NK-92 (cell line): ENCODE results near the gene CREB3L1.

Source experiments
- DNase-seq: peaks from one replicate; lab custom pipeline; 2025; ENCODE audit not compliant: unreplicated experiment; lab: John Stamatoyannopoulos, UW

CREB3L1 gene

DNA sequence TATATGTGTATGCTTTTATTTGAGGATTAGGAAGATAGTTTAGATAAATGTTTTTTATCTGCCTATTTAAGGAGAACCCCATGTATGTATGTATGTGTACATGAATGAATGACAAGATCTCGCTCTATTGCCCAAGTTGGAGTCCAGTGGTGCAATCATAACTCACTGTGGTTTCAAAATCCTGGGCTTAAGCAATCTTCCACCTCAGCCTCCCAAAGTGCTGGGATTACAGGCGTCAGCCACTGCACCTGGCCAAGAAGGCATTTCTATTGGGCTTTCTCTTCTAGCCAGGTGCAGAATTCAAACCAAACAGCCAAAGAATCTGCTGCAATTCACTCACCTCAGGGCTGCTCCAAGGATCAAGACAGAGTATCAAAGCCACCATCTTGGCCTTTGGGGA is 44.3 kb downstream of the CREB3L1 start:
- DNase-seq = no peak

DNA sequence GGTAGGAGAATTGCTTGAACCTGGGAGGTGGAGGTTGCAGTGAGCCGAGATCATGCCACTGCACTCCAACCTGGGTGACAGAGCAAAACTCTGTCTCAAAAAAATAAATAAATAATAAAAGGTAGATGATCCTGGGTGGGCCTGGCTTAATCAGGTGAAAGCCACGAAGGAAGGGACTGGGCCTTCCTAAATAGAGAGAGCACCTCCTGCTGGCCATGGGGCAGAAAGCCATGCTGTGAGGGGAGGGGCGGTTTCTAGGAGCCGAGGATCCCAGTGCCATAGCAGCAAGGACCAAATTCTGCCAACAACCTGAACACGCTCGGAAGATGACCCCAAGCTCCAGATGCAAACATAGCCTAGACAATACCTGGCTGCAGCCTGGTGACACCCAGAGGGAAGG is 45.3 kb downstream of the CREB3L1 start:
- no peak for DNase-seq

DNA sequence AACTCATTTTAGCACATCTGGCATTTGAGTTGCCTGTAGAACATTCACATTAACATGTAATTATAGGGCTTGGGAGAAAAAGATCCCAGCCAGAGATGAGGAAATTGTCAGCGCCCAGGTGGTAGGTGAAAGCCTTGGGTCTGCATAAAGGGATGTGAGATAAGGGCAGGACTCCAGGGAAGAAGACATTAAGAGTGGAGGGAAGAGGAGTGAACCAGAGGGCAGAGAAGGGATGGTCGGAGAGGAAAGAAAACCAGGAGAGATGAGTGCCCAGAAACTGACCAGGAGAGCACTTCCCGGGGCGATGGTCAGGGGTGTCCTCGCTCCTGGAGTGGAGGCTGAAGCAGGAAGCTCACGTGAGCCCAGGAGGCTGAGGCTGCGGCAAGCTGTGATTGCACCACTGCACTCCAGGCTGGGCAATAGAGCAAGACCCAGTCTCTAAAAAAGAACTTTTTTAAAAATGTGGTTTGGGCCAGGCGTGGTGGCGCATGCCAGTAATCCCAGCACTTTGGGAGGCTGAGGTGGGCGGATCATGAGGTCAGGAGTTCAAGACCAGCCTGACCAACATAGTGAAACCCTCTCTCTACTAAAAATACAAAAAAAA is 49.5 kb downstream of the CREB3L1 start:
- no peak for DNase-seq

- DNase-seq = no peak
These were observed 50.4 kb downstream of the CREB3L1 start for GRCh38 chr11:46327829-46328228.

DNA sequence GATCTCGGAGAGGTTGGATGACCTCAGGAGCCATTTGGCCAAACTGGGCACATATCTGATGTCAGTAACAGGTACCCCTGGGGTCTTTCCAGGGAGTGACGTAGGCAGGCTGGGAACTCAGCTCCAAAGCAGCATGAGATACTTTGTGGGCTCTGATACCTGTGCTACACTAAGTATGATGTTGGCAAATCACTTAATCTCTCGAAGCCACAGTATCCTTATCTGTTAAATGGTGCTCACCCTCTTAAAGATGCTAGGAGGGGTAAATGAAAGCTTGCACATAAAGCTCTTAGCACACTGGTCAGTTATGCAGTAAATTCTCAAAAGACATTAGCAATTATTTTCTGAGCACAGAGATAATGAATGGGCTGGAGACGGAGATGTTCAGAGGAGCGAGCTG is 52.7 kb downstream of the CREB3L1 start:
- DNase-seq = no peak

- no peak for DNase-seq
These were observed 53.3 kb downstream of the CREB3L1 start for GRCh38 chr11:46330563-46331281.

DNA sequence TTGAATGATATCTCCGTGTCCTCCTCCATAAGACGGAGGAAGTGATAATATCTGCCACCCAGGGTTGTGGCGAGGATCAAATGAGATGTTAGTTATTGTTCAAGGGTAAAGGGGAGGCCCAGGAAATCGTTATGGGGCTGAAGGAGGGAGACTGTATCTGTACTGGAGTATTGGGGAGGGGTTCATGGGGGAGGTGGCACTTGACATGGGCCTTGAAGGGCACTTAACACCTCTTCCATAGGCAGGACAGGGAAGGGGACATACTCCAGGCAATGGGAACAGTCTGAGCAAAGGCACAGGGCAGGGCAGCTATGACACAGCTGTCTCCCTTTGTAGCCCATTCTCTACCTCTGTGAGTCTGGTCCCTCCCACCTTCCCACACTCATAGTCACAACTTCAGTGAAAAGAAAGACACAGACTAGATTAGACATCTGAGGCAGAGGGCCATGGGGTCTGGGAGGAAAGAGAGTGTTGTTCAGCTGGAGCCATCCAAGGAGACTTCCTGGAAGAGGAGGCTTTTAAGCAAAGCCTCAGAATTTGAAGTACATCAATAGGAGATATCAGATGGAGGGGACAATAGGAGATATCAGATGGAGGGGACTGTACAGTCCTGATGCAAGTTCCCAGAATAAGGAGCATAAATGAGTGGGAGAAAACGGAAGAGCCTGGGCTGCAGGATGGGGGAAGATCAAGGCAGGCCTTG is 54.0 kb downstream of the CREB3L1 start:
- DNase-seq = no peak

GRCh38 chr11:46332093-46332567 is 54.7 kb downstream of the CREB3L1 start:
- no peak for DNase-seq

DNA sequence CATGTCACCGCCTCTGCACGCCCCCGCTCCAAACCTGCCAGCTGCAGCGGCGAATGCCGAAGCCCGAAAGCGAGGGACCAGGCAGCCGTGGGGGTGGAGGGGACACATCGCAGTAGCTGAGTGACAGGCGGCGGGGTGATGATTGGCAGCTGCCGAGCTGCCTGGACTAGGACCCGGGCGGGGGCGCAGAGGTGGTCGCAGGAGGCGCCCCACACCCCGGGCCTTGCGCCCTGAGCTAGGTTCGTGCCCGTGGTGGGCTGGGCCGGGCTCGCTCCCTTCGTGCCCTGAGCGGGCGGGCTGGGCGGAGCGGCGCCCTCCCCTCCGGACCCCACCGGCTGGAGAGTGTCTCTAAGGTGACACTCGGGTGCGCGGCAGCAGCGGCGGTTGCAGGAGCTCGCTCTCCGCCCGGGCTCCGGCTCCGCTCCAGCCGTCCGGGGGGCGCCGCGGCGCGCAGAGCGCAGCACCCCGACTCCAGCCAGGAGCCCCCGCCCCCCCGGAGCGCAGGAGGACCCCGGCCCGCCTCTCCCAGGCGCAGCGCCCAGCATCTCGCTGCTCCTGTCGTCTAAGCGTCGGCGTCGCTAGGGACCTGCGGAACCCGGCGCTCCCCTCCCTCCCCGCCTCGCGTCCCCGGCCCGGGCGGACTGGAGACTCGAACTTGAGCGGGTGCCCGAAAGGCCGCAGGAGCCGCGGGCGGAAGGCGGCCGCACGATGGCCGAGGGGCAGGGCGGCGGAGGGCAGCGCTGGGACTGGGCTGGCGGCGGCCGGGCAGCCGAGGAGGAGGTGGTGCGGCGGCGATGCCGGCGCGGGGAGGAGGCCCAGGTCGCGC is 55.3 kb downstream of the CREB3L1 start:
- DNase-seq = no peak

GRCh38 chr11:46333394-46333947 is 56.0 kb downstream of the CREB3L1 start:
- no peak for DNase-seq

DNA sequence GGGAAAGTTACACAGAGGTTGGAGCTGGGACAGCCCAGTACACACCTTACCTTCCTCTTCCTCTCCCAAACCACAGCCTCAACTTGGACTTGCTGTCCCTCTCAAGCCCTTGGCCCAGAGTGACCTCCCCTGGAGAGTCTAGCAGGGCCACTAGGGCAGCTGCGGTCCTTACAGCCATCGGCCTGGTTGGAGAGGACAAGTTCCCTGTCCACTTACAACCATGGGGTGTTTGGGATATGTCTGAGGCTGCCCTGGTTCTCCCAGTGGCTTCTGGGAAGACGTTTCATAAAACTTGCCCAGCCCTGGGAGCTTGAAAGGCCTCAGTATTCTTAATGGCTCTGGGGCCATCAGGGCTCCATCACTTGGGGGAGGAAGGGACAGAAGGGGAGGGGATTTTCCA is 56.7 kb downstream of the CREB3L1 start:
- DNase-seq = no peak

DNA sequence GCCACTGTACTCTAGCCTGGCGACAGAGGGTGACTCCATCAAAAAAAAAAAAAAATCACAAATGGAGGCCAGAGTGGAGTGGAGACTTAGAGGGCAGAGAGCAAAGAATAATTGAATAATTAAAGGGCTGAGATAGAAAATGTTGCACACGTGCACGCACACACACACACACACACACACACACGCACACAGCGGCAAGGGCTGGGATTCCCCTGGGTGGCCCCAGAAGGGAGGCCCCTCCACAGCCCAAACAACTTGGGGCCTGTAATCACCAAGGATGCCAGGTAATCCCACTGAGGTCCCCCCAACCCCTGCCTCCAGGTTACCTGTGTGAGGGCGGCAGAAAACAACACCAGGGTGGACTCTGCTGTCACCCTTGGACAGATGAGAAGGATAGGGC is 57.8 kb downstream of the CREB3L1 start:
- no peak for DNase-seq

- DNase-seq = no peak
These were observed 58.6 kb downstream of the CREB3L1 start for GRCh38 chr11:46335890-46336562.

DNA sequence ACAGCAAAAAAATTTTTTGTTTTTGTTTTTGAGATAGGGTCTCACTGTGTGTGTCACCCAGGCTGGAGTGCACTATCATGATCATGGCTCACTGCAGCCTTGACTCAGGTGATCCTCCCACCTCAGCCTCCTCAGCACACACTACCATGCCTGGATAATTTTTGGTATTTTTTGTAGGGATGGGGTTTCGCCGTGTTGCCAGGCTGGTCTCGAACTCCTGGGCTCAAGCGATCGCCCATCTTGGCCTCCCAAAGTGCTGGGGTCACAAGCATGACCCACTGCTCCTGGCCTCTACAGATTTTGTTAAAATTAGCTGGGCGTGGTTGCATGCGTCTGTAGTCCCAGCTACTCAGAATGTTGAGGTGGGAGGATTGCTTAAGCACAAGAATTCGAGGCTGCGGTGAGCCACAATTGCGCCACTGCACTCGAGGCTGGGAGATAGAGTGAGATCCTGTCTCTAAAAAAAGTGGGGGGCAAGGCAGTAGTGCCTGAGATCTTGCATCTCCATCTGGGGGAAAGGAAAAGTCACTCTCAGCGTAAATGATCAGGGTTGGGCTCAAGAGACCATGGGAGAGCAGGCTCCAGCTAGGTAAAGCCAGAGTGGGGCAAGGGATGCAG is 59.2 kb downstream of the CREB3L1 start:
- no peak for DNase-seq

DNA sequence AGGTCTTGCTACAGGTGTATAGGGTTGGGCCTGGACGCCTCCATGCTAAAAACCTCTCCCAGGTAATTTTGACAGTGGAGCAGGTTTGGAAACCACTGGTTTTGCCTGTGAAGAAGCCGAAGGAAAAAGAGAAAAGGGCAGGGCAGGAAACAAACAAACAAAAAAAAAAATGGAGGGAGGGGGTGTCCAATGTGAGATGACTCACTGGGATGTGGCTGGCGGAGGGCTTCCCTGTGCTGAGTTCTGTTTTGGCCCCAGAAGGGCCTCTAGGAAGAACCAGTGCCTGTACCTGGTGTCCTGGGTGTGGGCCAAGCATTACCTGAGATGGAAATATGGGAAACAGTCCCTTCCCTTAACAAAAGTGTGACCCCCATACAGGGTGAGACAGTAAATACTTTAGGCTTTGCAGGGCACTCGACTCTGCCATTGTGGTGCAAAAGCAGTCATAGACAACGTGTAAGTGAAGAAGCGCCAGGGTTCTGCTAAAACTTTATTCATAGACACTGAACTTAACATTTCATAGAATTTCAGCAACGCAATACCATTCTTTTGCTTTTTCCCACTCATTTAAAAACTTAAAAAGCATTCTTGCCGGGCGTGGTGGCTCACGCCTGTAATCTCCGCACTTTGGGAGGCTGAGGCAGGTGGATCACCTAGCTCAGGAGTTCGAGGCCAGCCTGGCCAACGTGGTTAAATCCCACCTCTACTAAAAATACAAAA is 60.3 kb downstream of the CREB3L1 start:
- DNase-seq = no peak

- no peak for DNase-seq
These were observed 61.1 kb downstream of the CREB3L1 start for GRCh38 chr11:46338636-46338987.

DNA sequence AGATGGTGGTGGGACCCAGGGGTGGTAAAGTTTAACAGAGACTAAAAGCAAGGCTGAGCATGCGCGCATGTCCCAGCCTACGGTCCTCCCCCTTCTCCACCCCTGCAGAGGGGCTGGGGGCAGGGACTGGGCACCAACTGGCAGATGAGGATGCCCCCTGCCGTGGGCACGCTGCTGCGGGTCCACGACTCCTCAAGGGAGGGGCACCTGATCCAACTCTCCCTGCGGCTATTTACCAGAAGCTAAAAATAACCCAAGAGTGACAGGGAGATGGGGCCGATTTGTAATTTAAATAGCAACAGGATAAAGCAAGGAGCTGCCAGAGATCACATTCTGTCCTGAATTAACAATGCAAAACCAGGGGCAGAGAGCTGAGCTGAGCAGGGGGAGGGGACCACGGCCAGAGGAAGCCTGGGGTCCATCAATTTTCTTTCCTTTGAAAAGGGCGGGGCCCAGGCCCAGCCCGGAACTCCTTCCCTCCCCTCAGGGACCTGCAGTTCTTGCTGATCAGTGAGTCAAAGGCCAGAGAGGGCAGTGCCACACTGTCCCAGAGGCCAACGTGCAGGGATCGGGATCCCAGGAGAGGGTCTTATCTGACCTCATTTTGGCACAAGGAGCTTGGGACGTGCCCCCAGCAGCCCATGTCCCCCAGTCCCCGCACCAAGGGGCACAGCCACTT is 61.7 kb downstream of the CREB3L1 start:
- no peak for DNase-seq

DNA sequence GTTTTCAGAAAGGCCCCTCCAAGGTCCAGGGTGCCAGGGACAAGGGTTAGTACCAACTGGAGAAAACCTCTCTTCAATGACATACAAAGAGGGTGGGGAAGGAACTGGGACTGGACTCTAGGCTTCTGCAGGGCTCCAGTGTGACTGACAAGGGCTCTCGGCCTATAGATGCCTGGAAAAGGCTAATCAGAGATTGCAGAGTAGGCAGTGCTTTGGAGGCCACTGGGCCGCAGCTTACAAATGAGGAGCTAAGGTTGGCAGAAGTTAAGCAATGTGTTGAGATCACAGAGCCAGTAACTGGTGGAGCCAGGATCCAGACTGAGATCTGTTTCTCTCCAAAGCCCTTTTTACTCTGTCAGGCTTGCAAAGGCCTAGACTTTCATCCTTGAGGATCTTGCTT is 62.4 kb downstream of the CREB3L1 start:
- DNase-seq = no peak

- DNase-seq = no peak
These were observed 64.0 kb downstream of the CREB3L1 start for GRCh38 chr11:46341454-46341853.
